HG03175 (cell line): ENCODE results near the gene PIK3R4.

Experiments
- ATAC-seq: cut with Tn5 transposase; IDR thresholded peaks from one replicate; pipeline ENCODE4 v1.9.1; 2021; ENCODE audit warnings: mild to moderate bottlenecking, moderate library complexity; ENCODE audit not compliant: unreplicated experiment

Gene PIK3R4

DNA sequence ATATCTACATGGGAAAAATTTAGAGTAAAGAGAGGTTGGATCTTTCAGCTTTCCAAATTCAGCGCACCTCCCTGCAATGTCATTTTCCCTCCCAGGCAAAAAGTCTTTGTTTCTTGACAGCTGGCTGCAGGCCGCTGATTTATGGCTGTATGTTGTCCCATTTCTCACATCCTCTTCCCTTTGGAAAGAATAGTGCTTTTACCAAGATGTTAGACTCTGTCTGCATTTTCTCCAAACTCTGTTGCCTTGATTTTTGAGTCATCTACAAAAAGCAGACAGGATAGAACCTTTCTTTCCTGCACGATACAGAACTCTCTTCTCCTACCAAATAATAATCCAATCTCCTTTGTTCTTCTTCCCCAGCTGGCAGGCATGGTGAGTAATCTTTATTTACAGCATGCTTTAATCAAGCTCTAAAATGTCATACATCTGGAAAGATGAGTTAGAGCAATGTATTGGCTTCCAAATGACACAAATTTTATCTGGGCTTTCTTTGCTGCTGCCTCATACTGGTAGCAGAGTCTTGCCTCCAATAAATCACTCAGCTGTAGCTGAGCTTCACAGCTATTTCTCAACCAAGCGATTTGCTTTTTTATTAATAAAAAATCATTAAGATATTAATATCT, 101.9 kb downstream of the PIK3R4 start:
- ATAC-seq, result no peak

DNA sequence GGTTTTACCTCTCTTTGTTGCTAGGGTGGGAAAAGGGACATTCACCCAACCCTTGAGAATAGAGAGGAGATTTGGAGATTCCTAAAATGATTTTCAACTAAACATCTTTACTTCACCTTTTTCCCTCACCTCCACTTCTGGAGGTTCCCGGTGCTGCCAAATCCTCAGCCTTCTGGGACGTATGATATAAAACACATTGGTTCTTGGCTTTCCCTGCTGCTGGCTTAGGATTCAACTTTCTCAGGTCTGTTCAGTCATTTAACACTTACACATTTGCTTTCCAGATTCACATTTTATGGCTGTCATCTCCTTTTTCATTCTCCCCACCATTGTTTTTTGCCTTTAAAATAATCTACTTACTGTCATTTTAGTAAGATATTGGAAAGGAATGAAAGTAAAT, 106.6 kb downstream of the PIK3R4 start:
- no peak for ATAC-seq

DNA sequence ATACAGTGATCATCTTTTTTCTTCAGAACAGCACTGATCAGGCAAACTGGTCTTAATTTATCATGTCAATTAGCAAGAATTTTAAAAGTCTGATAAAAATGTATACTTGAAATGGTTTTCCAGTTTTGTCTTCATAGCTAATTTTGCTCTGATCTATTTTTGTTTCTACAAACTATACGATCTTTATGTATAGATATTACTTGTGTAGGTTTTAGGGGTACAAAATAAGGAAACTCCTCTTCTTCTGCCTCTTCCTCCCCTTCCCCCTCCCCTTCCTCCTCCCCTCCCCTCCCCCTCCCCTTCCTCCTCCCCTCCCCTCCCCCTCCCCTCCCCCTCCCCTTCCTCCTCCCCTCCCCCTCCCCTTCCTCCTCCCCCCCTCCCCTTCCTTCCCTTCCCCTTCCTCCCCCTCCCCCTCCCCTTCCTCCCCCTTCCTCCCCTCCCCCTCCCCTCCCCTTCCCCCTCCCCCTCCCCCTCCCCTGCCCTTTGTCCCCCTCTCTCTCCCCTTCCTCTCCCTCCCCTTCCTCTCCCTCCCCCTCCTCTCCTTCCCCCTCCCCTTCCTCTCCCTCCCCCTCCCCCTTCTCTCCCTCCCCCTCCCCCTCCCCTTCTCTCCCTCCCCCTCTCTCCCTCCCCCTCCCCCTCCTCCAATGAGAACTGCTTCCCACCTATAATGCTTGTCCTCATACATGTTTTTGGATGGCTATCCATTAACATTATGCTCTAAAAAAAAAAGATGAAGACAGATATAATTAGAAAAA, 110.0 kb downstream of the PIK3R4 start:
- no peak for ATAC-seq

GRCh38 chr3:130635978-130636377, 110.7 kb downstream of the PIK3R4 start:
- ATAC-seq, result no peak

GRCh38 chr3:130635285-130635684, 111.3 kb downstream of the PIK3R4 start:
- ATAC-seq, result no peak
